HG02588 (cell line): ENCODE data around the gene GLYATL1B.
"Not testable (repeated sequence)": the region's sequence is repeated elsewhere in the genome, so short reads cannot be mapped to it uniquely, and the experiment has no call there.

Experiments
- ATAC-seq: cut with Tn5 transposase; IDR thresholded peaks from one replicate; pipeline ENCODE4 v1.9.1; 2021; ENCODE audit warnings: mild to moderate bottlenecking, moderate library complexity; ENCODE audit not compliant: unreplicated experiment

GLYATL1B gene

DNA sequence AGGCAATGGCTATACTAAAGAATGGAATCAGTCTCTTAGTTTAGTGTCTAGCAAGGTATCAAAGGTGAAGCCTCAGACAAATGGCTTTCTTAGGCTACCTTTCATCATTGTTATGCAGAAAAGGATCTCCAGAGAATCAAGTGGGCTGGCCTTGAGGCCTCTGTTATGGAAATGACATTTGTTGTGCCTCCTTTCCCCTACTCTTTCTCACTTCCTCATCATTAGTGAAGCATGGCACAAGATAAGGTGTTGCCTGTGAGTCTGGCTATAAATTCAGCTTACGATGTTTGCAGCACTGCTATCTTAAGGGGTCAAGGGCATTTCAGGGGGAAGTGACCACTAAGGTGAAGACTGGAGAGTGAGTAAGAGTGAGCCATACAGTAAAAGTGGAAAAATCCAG lies 9.1 kb downstream of the GLYATL1B start:
- peak; percentile 73 for ATAC-seq

DNA sequence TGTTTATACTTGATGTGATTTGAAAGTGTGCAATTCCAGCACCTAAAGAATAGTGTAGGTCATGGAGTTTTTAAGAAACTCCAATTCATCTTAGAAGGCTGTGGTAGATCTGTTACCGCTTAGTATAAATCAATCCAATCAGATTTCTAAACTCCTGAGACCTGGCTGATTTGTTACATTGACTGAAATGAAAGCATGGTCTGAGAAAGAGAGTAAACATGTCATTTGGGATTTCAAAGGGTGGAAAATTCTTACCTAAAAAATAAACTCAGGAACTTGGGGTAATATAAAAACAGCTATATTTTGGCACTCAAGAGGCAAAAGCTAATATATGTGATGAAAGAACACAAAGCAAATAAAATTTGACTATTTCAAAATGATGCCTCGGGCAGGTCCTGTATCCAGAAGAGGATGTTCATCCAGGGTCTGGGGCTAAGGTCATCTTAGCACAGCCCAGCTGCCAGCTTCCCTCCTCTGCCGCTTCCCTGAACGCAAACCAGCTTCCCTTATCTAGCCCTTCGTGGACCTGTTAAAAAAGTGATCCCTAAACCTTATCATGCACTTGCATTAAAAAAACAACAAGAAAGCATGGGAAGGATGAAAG lies 10.0 kb downstream of the GLYATL1B start:
- not testable (repeated sequence) for ATAC-seq

- ATAC-seq = peak; percentile 46
Observed at GRCh38 chr11:59097113-59097708, 11.1 kb downstream of the GLYATL1B start.

DNA sequence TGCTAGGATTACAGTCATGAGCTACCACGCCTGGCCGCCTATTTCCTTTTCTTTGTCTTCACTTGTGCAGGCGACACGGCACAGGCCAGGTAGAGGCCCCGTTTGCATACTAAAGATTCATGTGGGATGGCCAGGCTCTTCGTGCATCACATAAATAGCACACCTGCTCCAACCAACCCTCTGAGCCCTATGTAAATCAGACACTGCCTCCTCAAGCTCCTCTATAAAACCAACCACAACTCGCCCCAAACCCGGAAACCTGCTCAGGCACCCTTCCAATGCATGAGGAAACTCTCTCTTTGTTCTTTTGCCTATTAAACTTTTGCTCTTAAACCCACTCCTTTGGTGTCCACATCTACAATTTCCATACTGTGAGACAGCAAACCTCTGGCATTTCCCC lies 11.8 kb downstream of the GLYATL1B start:
- not testable (repeated sequence) for ATAC-seq

DNA sequence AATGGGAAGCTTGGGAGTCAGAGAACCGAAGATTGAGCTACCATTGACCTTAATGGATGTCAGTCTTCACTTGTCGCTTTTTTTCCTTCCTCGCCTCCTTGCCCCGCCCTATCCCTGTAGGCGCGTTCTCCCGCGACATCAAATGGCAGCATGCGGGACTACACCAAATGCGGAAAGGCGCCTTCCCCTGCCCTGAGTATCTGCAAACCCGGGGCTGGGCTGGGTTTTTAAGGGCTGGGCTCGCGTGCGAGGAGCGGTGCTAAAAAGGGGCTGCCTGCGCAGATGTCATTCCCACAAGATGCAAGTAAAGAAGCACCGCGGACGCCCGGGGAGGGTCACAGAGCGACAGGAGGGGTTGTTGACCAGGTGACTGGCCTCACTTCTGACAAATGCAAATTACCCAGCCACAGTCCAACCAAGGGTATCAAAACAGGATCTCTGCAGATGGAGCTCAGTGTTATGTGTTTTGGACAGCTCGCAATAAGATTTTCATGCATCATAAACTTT lies 16.2 kb downstream of the GLYATL1B start:
- ATAC-seq = peak; percentile 55

DNA sequence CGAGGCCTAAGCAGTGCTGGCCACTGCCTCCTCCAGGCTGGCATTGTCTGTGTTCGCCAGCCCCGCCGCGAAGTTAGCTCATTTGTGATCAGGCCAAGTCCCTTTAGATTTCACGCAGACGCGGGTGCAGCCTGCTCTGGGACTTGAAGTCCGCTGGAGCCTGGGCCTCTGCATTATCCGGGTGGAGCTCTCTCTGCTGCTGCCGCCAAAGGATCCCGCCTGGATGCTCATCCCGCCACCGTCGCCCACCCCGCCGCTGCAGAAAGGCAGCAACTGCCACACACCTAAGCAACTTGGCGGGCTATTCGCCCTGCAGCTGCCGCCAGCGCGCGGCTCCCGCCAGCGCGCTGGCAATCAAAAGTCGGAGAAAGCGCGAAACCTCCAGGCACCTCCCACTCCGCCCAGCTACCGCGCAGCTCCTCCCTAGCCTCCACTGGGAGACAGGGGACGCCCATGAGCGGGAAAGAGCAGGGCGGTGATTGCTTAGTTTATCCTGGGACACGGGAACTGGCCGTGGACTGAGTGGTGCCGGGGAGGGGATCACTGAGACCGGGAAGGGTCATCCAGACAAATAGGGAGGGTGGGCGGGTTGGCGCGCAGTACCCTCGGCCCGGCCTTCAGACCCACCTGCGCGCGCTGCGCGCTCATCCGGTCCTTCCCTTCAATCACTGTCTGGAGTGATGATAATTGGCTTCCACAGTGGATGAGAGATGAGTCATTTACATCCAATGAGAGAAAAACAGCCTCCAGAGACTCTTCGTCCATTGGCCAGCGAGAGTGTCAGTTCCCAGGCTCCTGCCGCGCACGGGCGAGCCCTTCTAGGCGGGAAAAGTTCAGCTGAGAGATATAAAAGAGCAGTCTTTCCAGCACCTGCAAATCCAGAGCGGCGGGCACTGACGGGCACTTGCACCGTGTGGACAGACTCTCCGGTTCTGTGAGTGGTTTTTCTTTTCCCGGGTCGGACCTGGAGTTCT lies 20.5 kb downstream of the GLYATL1B start, which contains the start of gene FAM111B:
Gene FAM111B, plus strand, starts transcription at position 875 of the 974 bp plus-strand sequence. CDS start 2,389 bp downstream, outside the sequence.
- peak; percentile 68 for ATAC-seq

- peak; percentile 29 for ATAC-seq
Observed at GRCh38 chr11:59107721-59108120, 21.6 kb downstream of the GLYATL1B start.

DNA sequence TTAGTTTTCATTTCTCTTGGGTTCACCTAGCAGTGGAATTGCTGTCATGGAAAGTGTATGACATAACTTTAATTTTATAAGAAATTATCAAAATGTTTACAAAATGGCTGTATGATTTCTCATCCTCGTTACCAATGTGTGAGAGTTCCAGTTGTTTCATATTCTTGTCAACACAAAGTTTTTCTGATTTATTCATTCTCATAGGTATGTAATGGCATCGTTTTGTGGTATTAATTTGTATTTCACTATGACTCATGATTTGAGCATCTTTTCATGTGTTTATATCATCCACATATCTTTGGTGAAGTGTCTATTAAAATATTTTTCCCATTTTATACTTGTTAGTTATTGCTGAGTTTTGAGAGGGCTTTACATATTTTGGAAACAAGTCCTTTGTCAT lies 26.4 kb downstream of the GLYATL1B start:
- ATAC-seq = no peak

DNA sequence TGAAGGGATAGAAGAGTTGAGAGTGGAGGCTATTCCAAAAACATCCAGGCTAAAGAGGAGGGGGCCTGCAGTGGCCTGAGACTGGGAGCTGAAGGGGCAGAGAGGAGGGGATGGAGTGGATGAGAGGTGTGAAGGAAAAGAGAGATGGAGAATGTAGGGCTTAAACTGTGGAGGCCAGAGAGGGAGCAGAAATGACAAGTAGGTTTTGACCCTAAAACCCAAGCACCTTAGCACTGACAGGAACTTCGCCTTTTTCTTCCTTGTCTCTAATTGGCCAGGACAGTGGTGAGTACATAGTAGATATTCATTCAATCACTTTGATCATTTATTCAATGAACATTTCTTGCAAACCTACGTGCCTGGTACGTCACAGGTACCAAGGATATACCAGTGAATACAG lies 28.2 kb downstream of the GLYATL1B start:
- no peak for ATAC-seq

DNA sequence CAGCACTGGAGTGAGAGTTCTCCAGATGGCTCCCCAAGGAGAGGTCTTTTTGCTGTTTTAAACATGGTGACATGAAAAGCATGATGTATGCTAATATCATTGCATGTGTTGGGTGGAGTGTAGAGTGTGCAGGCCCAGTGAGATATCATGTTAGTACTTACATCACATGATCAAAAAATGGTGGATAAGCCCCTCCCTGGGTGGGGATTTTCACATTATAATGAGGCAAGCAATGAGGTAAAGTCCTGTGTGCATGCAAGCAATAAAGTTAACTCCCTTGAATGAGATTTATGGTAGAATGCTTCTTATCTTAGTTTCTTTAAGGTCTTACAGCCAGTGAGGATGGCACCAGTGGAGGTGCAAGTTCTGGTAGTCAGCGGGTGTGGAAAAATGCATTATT lies 29.4 kb downstream of the GLYATL1B start:
- ATAC-seq = no peak

GRCh38 chr11:59117774-59118173 lies 31.7 kb downstream of the GLYATL1B start:
- no peak for ATAC-seq

DNA sequence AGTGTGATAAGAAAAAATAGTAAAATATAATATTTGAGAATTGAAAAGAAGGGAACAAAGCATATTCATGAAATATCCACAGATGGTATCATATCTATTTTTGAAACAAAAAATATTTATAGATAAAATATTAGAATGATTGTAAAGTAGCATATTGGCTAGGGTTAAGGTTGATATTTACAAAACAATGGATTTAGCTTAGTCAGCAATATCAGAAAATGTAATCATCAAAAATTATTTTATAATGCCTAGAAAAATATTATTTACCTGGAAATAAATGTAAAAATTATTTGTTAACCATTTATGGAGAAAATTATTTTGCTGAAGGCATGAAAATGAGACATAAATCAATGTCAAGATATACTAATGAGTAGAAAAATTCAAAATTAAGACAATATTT lies 33.7 kb downstream of the GLYATL1B start:
- no peak for ATAC-seq

DNA sequence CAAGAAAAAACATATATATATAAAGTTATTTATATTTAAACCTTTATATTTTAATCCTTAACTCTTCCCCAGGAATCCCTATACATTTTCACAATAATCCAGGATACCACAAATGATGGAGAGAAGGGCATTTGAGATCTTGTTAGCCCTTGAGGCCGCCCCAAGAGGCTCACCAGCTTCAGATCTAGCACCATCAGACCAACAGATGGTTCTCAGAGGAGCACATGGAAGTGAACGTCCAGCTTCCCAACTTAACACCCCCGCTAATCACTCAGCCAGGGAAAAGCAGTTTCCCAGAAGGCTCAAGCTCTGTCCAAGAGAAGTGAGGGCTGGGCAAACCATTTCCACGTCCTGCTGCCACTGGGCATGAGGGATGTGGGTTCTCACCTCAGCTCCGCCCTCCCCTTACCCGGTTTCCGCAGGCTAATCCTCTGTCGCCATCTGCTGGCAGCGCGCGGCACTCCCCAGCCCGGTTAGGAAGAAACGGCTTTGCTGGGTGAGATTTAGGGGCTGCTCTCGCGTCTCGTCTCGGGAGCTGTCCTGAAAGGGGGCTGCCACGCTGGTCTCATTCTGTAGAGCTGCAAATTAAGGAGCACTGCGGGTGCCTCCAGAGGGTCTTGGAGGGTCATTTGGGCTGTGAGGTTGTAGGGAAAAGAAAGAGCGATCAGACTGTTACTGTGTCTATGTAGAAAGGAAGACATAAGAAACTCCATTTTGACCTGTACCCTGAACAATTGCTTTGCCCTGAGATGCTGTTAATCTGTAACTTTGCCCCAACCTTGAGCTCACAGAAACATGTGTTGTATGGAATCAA lies 49.7 kb downstream of the GLYATL1B start:
- peak; percentile 97 for ATAC-seq

- not testable (repeated sequence) for ATAC-seq
Observed at GRCh38 chr11:59136551-59136950, 50.4 kb downstream of the GLYATL1B start.

- no peak for ATAC-seq
Observed at GRCh38 chr11:59137190-59137589, 51.1 kb downstream of the GLYATL1B start.

DNA sequence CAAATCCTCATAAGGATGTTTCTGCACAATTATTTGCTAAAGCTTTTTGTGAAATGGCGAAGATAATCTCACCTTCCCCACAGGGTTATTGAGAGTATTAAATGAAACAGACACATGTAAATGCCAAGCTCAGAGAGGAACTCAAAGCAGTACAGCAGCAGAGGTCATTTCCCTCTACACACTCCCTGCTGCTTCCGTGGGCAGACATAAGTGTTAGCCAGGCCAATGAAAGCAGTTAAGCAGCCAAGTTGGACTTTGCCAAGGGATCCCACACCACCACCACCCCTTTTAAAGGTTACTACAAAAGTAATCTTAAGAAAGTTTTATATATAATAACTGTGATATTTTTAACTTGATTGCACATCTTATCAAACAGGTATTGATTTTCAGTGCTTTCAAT lies 52.5 kb downstream of the GLYATL1B start:
- ATAC-seq = no peak

DNA sequence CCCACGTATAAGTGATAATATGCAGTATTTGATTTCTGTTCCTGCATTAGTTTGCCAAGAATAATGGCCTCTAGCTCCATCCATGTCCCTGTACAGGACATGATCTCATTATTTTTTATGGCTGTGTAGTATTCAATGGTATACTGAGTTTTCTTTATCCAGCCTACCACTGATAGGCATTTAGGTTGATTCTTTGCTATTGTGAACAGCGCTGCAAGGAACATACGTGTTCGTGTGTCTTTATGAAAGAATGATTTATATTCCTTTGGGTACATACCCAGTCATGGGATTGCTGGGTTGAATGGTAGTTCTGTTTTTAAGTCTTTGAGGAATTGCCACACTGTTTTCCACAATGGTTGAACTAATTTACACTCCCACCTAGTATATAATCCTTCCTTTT lies 55.1 kb downstream of the GLYATL1B start:
- ATAC-seq = no peak

DNA sequence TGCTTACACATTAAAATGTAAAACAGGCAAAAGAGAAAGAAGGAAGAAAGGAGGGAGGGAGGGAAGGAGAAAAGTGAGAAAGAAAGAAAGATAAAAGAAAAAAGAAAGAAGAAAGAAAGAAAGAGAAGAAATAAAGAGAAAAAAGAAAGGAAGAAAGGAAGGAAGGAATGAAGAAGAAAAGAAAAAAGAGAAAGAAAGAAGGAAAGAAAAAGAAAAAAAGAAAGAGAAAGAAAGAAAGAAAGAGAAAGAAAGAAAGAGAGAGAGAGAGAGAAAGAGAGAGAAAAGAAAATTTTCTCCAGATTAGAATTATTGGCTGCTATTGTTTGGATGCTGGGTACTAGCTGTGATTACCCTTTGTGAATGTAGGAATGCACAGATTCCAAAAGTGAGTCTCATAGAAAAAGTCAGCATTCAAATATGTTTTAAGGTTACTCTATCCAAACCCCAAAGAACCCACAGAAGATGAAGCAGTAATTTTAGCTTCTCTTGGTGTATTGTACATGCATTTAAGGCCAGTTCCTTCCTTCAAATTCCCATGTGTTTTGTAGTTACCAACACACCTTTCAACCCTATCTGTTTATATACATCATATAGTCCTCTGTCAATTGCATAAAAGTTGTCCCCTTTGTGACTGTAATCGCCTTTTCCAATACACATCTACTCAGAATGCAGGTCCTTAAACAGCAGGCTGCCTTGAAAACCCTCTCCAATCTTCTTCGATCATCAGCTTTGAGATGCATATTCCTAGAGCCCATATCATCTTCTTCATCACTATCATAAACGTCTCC lies 55.8 kb downstream of the GLYATL1B start:
- no peak for ATAC-seq
